Measurements from ENCODE around the gene RTP5. TPM values are rescaled to one million over a fixed set of nuclear protein-coding genes. Genes with fewer than 3 reads are reported as not detected.

The RTP5 gene
- total and polyA plus RNA-seq, 2 donors (not counting 1 experiment from before 2014, with no cell fraction given): not detected

DNA sequence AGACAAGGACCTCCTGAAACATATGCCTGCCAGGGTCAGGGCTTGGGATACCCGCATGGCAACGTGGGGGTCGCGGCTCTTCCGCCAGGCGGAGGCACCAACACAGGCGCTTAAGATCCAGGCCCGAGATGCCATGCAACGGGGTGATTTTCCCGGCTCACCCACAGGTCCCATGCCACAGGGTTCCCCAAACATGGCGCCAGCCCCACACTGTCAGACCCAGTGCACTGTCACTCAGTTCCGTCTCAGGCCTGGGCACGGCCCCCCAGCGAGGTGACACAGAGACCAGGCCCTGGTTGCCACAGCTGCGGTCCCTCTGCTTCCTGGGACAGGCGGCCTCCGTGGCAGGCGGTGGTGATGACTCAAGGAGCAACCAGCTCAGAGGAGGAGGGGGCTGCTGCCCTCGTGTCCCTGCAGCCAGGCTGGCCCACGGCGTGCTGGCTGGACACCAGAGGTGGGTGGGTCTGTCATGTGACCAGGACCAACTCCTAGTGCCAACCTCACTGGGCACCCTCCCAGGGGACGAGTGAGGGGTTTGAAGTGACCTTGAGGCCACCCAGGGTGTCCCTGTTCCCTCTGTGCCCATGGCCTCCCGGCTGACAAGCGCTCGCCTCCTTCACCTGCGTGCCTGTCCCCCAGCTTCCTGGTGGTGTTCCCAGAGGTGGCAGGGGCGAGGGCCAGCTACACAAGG is 15.7 kb upstream of the RTP5 start:
- Histone ChIP-seq H3K4me1 (ENCODE audit: control insufficient read depth in 2 of 2, insufficient read depth in 2 of 2, low read length in 2 of 2) (peaks cover 0 to 10% of the 10 kb centered on the region in 2 donors), H3K79me2 (ENCODE audit: control insufficient read depth, insufficient read depth, low read length) (no peaks in the 10 kb centered on the region), H3K4me2 (replicated peaks; ENCODE audit: low read depth, low read length, poor library complexity, severe bottlenecking) (no peak overlapping the region), H2AFZ (ENCODE audit: insufficient read depth, low read depth, low read length, poor library complexity, severe bottlenecking) (no peak overlapping the region), H3K27ac (ENCODE audit: low read length in 2 of 2) (no peak overlapping the region), H3K9me3 (ENCODE audit: control extremely low read depth in 1 of 3, control insufficient read depth in 2 of 3, insufficient read depth in 1 of 3, low read length in 2 of 3) (no peaks in the 10 kb centered on the region), H3K27me3 (replicated peaks in 1 of 4; ENCODE audit: control extremely low read depth in 1 of 4, control insufficient read depth in 3 of 4, insufficient read depth in 4 of 4, low read length in 3 of 4) (peaks cover 0 to 3% (median 0%) of the 10 kb centered on the region in 4 experiments), H4K20me1 (ENCODE audit: control insufficient read depth, insufficient read depth, low read length, poor library complexity, severe bottlenecking) (no peaks in the 10 kb centered on the region), H3K36me3 (replicated peaks in 1 of 2; ENCODE audit: control extremely low read depth in 1 of 2, control insufficient read depth in 1 of 2, extremely low read depth in 1 of 2, insufficient read depth in 2 of 2, low read length in 1 of 2) (no peaks in the 10 kb centered on the region), H3K9ac (ENCODE audit: low read length) (no peak overlapping the region), H3K4me3 (ENCODE audit: control extremely low read depth in 1 of 5, extremely low read depth in 1 of 5, insufficient read depth in 1 of 5, low read depth in 2 of 5, low read length in 4 of 5) (no peak overlapping the region)
- ATAC-seq (ENCODE audit: low read depth) (no peak), DNase-seq (no peak)
- Mint-ChIP-seq H3K9me3 (ENCODE audit: insufficient read depth) (no peaks in the 10 kb centered on the region), H3K4me3 (no peak overlapping the region), H3K27ac (no peak overlapping the region), H3K4me1 (peaks cover 7% of the 10 kb centered on the region), H3K27me3 (no peaks in the 10 kb centered on the region)
- 87% methylated on average over 27 of the region's 27 CpGs for WGBS (ENCODE audit: insufficient coverage)
- CTCF ChIA-PET: no interaction called here
- TF ChIP-seq EZH2 (IDR thresholded peaks at IDR 0.05; ENCODE audit: borderline replicate concordance, insufficient read depth, low read depth, low read length, poor library complexity, severe bottlenecking) (no peak), CTCF (IDR thresholded peaks at IDR 0.05) (no peak)
- POLR2A ChIA-PET: no interaction called here
- intact Hi-C loops (cut with micrococcal nuclease): no loop called here

GRCh38 chr2:241854342-241855244 is 14.9 kb upstream of the RTP5 start:
- ATAC-seq (ENCODE audit: low read depth): no peak
- no peak overlapping the region for H3K9ac ChIP-seq (ENCODE audit: low read length)
- peaks cover 7 to 18% of the 10 kb centered on the region in 2 donors for H3K4me1 ChIP-seq (ENCODE audit: control insufficient read depth in 2 of 2, insufficient read depth in 2 of 2, low read length in 2 of 2)
- H2AFZ ChIP-seq (ENCODE audit: insufficient read depth, low read depth, low read length, poor library complexity, severe bottlenecking): no peak overlapping the region
- DNase-seq: no peak
- no peaks in the 10 kb centered on the region for H3K9me3 Mint-ChIP-seq (ENCODE audit: insufficient read depth)
- H3K4me3 ChIP-seq (ENCODE audit: control extremely low read depth in 1 of 5, extremely low read depth in 1 of 5, insufficient read depth in 1 of 5, low read depth in 2 of 5, low read length in 4 of 5): no peak overlapping the region
- TF ChIP-seq EZH2 (IDR thresholded peaks at IDR 0.05; ENCODE audit: borderline replicate concordance, insufficient read depth, low read depth, low read length, poor library complexity, severe bottlenecking): no peak
- no peak for TF ChIP-seq CTCF (IDR thresholded peaks at IDR 0.05)
- intact Hi-C loops (cut with micrococcal nuclease): no loop called here
- H3K36me3 ChIP-seq (replicated peaks in 1 of 2; ENCODE audit: control extremely low read depth in 1 of 2, control insufficient read depth in 1 of 2, extremely low read depth in 1 of 2, insufficient read depth in 2 of 2, low read length in 1 of 2): no peaks in the 10 kb centered on the region
- H3K27me3 Mint-ChIP-seq: peaks cover under 1% of the 10 kb centered on the region
- POLR2A ChIA-PET: no interaction called here
- H3K9me3 ChIP-seq (ENCODE audit: control extremely low read depth in 1 of 3, control insufficient read depth in 2 of 3, insufficient read depth in 1 of 3, low read length in 2 of 3): no peaks in the 10 kb centered on the region
- 56% methylated on average over 16 of the region's 21 CpGs for WGBS (ENCODE audit: insufficient coverage)
- no peak overlapping the region for H3K4me3 Mint-ChIP-seq
- H3K4me1 Mint-ChIP-seq: peaks cover 10% of the 10 kb centered on the region
- H3K27me3 ChIP-seq (replicated peaks in 1 of 4; ENCODE audit: control extremely low read depth in 1 of 4, control insufficient read depth in 3 of 4, insufficient read depth in 4 of 4, low read length in 3 of 4): peaks cover 0 to 7% (median 0%) of the 10 kb centered on the region in 4 experiments
- H3K4me2 ChIP-seq (replicated peaks; ENCODE audit: low read depth, low read length, poor library complexity, severe bottlenecking): no peak overlapping the region
- CTCF ChIA-PET: no interaction called here
- no peaks in the 10 kb centered on the region for H4K20me1 ChIP-seq (ENCODE audit: control insufficient read depth, insufficient read depth, low read length, poor library complexity, severe bottlenecking)
- no peak overlapping the region for H3K27ac ChIP-seq (ENCODE audit: low read length in 2 of 2)
- no peaks in the 10 kb centered on the region for H3K79me2 ChIP-seq (ENCODE audit: control insufficient read depth, insufficient read depth, low read length)
- H3K27ac Mint-ChIP-seq: no peak overlapping the region

Data from B cell (primary cell).